HUES48 (cell line): ENCODE data around the gene ACTG1.

Experiments used
- H3K27ac ChIP-seq: one replicate; pipeline ENCODE4 v1.7.0; 2013; ENCODE audit warnings: low read depth, low read length, inconsistent platforms
- H3K27me3 ChIP-seq: 2 replicates; pipeline ENCODE4 v1.6.1; 2013; ENCODE audit warnings: mild to moderate bottlenecking, low read length; ENCODE audit not compliant: control insufficient read depth, insufficient read depth
- H3K36me3 ChIP-seq: 2 replicates; pipeline ENCODE4 v1.6.1; 2013; ENCODE audit warnings: low read length; ENCODE audit not compliant: control insufficient read depth, insufficient read depth
- H3K4me1 ChIP-seq: 2 replicates; pipeline ENCODE4 v1.6.1; 2013; ENCODE audit warnings: mild to moderate bottlenecking, low read length; ENCODE audit not compliant: control insufficient read depth, insufficient read depth
- H3K4me3 ChIP-seq: 2 replicates; pipeline ENCODE4 v1.5.1; 2013; ENCODE audit warnings: mild to moderate bottlenecking, low read depth, low read length
- H3K9ac ChIP-seq: 2 replicates; pipeline ENCODE4 v1.6.1; 2013; ENCODE audit warnings: mild to moderate bottlenecking, low read depth, low read length, moderate library complexity
- H3K9me3 ChIP-seq: 2 replicates; pipeline ENCODE4 v1.6.1; 2013; ENCODE audit warnings: low read length; ENCODE audit not compliant: control insufficient read depth, insufficient read depth

The ACTG1 gene

DNA sequence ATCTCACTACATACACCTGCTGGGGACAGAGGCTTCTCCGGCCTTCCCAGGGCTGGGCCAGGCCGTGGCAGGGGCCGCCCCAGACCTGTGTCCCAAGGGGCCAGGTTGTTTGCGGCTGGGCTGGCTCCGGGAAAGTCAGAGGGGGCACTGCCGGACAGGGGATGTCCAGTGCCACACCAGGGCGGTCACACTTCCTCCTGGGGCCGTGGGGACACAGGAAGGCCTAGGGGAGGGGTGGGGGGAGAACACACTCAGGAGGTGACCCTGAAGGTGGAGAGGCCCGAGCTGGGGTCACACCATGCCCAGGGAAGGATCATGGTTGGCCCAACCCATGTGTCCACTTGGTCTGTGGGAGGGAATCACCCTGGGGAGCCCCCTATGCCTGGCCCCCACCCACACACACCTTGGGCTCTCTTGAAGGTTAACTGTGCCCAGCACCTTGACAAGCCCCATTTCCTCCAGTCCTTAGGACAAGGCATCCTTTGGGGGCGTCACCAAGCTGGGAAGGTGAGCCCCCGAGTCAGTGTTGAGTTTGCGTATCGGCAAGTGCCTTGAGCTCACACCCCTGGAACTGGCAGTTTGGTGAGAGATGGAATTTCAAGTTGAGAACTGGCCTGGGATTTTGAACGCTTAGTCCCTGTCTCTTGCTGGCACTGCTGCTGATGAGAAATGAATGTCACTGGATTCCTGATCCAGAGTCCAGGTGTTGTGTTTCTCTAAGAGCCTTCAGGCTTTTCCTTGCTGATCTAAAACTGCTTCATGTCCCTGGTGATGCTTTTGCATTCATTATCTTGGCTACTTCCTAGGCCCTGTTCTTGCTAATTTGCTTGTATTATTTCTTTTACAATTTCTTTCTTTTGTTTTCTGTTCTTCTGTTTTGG is 7.7 kb upstream of the ACTG1 start:
- Histone ChIP-seq H3K27me3 (peaks cover 39% of the 10 kb centered on the region), H3K27ac (no peak overlapping the region), H3K9ac (no peak overlapping the region), H3K36me3 (no peaks in the 10 kb centered on the region), H3K9me3 (no peaks in the 10 kb centered on the region), H3K4me1 (peaks cover 14% of the 10 kb centered on the region), H3K4me3 (peak overlapping the region; percentile 48)

DNA sequence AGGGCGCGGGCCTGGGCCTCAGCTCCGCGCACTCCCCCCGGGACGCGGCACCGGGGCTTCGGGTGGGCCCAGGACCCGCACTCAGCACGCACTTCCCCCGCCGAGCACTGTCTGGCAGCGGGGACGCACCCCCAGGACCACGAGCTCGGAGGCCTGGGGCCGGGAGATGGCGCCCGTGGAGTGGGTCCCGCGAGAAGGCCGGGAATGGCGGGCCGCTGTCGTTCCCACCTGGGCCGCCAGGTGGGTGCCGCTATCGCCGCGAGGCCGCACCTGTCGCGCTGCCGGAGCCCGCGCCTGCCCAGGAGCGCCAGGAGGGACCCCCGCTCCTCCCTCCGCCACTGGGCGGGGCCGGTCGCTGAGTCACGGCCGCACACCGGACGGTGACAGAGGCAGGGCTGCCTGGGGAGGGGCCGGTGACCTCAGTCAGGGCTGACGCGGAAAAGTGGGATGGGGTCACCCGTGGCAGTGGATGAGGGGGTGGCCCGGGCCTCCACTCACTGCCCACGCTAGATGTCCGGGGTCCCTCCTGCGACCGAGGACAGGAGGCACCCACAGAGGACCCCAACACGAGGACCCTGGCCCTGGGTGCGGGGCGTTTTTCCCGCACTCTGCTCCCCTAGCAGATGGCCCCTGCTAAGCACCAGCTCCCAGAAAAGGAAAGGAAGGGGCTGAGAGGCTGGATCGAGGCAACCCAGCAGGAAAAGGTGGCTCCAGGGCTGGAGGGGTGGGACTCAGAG is 6.9 kb upstream of the ACTG1 start:
- Histone ChIP-seq H3K36me3 (no peaks in the 10 kb centered on the region), H3K9me3 (no peaks in the 10 kb centered on the region), H3K27me3 (peaks cover 39% of the 10 kb centered on the region), H3K27ac (peak overlapping the region; percentile 36), H3K9ac (no peak overlapping the region; the same call in 1 of the 2 replicates), H3K4me3 (peak overlapping the region; percentile 48), H3K4me1 (peaks cover 14% of the 10 kb centered on the region)

DNA sequence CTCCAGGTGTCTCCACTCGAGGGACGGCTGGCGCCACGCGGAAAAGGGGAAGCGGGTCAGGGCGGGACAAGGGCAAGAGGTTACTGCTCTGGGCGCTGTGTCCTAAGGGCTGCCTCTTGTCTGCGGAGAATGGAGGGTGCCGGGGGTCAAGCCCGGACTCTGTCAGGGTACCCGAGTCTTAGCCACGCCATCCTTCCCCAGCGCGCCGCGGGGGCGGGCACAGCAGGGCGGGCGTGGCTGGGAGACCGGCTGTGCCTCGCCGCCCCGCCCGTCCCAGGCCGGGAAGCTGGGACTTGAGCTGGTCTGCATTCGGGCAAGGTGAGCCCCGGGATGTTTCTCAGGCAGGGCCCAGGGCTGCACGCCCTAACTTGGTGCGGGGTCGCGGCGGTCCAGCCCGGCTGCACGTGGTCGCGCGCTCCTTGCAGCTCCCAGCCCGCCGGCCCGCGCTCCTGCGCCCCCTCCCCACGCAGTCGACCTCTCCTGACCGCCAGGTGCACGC is 6.2 kb upstream of the ACTG1 start:
- Histone ChIP-seq H3K4me3 (peak overlapping the region; percentile 48), H3K9me3 (no peaks in the 10 kb centered on the region), H3K27me3 (peaks cover 39% of the 10 kb centered on the region), H3K4me1 (peaks cover 14% of the 10 kb centered on the region), H3K9ac (no peak overlapping the region; the same call in 1 of the 2 replicates), H3K36me3 (no peaks in the 10 kb centered on the region), H3K27ac (peak overlapping the region; percentile 52)

DNA sequence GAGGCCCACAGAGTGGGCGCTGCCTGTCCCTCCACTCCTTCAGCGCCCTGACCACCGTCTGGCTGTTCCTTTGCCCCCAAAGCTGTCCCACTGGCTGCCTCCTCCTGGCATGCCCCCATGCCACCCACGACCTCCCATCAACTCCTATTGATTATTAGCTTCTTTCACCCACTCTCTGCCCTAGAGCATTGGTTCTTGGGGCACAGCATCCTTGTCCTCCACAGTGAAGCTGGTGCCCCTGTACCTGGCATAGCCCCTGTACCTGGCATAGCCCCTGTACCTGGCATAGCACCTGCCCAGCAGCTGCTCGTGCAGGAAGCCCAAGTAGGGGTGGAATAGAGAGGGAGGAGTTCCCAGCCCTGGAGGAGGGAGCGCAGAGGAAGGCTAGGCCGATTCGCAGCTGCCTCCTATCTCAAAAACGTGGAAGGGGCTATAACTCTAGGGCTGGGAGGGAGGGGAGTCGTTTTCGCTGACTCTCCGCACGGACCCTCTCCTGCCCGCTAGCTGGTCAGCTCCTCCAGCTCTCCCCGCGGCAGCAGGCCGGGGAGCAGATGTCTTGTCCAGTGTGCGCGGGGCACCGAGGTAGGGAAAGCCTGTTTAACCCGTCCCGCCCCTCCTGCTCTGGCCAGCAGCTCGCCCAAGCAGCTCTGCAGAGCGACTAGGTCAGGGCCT is 5.7 kb upstream of the ACTG1 start:
- H3K36me3 ChIP-seq: no peaks in the 10 kb centered on the region
- peak overlapping the region; percentile 52 for H3K27ac ChIP-seq
- H3K9me3 ChIP-seq: no peaks in the 10 kb centered on the region
- no peak overlapping the region for H3K9ac ChIP-seq
- H3K27me3 ChIP-seq: peaks cover 39% of the 10 kb centered on the region
- peak overlapping the region; percentile 48 for H3K4me3 ChIP-seq
- peaks cover 14% of the 10 kb centered on the region for H3K4me1 ChIP-seq

DNA sequence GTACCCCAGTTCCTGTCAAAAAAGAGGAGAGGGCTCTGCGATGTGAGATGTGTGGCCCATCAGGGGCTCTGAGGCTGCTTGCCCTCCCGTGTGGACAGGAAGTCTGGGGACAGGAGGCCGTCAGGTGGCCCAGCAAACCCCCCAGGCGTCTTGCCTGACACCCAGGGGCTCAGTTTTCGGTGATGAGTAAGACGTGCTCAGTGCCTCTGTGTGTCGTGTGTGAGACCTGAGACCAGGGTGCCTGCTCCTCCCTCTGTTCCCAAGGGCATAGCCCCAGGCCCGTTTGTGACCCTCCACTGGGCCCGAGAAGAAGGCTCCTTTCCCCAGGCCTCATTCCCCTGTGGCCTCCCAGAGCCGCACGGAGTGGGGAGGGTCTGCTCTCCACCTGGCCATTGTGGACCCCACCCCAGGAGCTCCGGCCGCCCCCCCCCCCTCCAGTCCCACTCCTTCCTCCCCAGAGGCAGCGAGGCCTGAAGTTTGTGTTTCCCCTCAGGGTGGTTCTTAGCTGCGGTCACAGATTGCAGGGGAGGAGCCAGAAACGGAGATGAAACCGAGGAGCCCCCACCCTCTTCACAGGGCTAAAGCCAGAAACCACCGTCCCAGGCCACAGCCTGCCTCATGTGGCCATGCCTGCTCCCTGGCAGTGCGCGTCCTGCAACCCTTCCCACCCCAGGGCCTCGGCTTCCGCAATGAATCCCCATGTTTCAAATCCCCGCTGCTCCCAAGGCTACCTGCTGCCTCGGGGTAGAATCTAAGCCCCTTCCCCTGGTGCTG is 4.9 kb upstream of the ACTG1 start:
- peak overlapping the region; percentile 2 for H3K27ac ChIP-seq
- peaks cover 14% of the 10 kb centered on the region for H3K4me1 ChIP-seq
- peaks cover 38% of the 10 kb centered on the region for H3K27me3 ChIP-seq
- H3K36me3 ChIP-seq: no peaks in the 10 kb centered on the region
- no peak overlapping the region for H3K4me3 ChIP-seq
- no peaks in the 10 kb centered on the region for H3K9me3 ChIP-seq
- H3K9ac ChIP-seq: no peak overlapping the region

DNA sequence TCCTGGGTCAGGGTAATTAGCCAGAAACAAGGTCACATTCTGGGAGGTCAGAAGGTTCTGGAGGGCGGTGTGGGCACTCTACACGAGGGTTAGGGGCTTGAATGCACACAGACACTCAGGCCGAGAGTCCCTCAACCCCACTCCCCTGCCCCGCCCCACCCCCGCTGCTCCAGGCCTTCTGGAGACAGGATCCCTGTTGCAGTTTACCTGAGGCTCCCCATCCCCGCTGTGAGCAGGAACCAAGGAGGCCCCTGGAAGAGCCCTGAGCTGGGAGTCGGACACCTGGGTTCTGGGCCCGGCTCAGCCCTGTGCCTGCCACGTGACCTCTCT is 4.4 kb upstream of the ACTG1 start:
- H3K4me1 ChIP-seq: peaks cover 14% of the 10 kb centered on the region
- H3K9ac ChIP-seq: no peak overlapping the region
- no peaks in the 10 kb centered on the region for H3K9me3 ChIP-seq
- H3K27me3 ChIP-seq: peaks cover 34% of the 10 kb centered on the region
- peaks cover 2% of the 10 kb centered on the region for H3K36me3 ChIP-seq
- H3K27ac ChIP-seq: no peak overlapping the region
- no peak overlapping the region for H3K4me3 ChIP-seq

DNA sequence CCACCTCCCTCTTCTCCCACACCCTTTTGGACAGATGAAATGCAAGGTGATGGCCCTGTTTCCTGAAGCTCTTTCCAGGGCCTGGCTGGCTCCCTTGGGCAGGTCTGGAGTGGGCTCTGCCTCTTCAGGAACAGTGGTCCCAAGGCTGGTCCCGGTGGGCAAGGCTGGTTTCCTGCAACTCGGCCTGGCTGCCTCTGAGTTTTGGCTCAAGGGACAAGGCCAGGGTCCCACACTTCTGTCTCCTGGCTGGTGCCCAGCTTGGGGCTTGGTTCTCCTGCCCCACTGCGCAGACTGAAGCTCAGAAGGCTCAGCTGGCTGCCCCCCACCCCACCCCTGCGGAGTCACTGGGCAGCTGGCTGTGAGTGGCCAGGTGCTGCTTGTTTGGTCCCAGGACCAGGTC is 3.8 kb upstream of the ACTG1 start:
- no peak overlapping the region for H3K9ac ChIP-seq

DNA sequence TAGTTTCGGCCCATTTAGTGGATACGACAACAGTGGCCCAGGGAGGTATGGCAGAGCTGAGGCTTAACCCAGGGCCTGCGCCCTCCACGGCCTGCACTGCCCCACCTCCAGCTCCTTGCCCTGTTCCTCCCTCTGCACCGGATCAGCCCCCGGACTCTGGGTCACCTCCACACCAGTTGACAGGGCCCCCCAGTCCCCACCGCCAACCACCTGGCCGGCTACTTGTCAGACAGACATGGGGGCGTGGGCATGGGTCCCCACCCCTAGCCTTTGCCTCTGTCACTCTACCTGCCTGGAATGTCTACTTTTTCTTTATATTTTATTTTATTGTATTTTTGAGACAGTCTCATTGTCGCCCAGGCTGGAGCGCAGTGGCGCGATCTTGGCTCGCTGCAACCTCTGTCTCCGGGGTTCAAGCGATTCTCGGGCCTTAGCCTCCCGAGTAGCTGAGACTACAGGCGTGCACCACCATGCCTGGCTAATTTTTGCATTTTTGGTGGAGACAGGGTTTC is 3.0 kb upstream of the ACTG1 start:
- H3K9me3 ChIP-seq: no peaks in the 10 kb centered on the region
- H3K4me3 ChIP-seq: peak overlapping the region; percentile 74
- H3K4me1 ChIP-seq: peaks cover 14% of the 10 kb centered on the region
- peak overlapping the region; percentile 76 for H3K9ac ChIP-seq
- peak overlapping the region; percentile 97 for H3K27ac ChIP-seq
- H3K27me3 ChIP-seq: peaks cover 23% of the 10 kb centered on the region
- peaks cover 16% of the 10 kb centered on the region for H3K36me3 ChIP-seq

More for the DNA sequence above, 3.8 kb upstream of the ACTG1 start:
- peaks cover 8% of the 10 kb centered on the region for H3K36me3 ChIP-seq
- H3K9me3 ChIP-seq: no peaks in the 10 kb centered on the region
- H3K27ac ChIP-seq: no peak overlapping the region
- H3K4me3 ChIP-seq: peak overlapping the region; percentile 74
- peaks cover 14% of the 10 kb centered on the region for H3K4me1 ChIP-seq
- peaks cover 28% of the 10 kb centered on the region for H3K27me3 ChIP-seq

DNA sequence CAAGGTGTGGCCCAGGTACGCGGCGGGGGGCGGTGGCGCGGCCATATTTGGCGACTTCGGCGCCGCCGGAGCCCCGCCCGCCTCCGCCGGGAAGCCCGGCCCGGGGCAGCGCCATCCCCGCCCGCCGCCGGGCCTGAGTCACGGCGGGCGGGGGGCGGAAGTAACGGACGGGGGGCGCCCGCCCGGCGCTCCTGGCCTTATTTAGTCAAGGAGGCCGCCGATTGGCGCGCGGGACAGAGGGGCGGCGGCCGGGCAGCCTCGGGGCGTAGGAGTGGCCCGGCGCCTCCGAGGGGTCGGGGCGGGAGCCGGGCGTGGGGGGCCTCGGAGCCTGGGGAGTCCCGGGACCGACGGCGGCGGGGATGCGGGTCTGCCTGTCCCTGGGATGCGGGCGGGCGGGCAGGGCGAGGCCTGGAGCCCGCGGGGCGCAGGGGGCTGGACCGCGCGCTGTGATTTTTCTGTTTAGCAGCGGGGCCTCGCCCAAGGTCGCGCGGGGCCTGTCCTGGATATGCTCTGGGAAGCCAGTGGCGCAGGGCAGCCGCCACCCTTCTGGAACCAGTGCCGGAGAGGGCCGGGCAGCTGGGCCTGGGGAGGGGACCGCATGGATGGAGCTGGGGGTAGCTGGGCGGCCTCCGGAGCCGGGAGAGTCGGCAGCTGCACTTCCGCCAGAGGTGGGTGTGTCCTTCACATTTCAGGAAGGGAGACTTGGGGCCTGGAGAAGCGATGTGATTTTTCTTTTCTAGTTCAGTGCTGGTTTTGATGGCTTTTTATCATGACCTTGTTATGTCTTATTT is 2.3 kb upstream of the ACTG1 start:
- H3K4me3 ChIP-seq: peak overlapping the region; percentile 74
- H3K9me3 ChIP-seq: no peaks in the 10 kb centered on the region
- peaks cover 23% of the 10 kb centered on the region for H3K36me3 ChIP-seq
- H3K4me1 ChIP-seq: peaks cover 14% of the 10 kb centered on the region
- H3K27ac ChIP-seq: peak overlapping the region; percentile 97
- peaks cover 17% of the 10 kb centered on the region for H3K27me3 ChIP-seq
- H3K9ac ChIP-seq: peak overlapping the region; percentile 76

DNA sequence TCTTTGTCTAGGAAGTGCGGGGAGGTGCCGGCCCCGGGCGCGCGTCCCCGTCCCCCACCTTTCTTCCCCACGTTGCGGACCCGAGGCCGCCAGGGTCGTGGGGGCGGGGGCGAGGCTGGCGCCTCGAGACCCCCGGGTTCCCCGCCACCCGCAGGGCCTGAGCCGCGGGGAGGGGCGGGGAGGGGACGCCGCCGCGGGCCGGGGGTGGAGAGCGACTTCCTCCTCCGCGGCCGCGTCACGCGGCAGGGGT is 1.8 kb upstream of the ACTG1 start:
- peaks cover 14% of the 10 kb centered on the region for H3K4me1 ChIP-seq
- H3K27ac ChIP-seq: peak overlapping the region; percentile 97
- peaks cover 28% of the 10 kb centered on the region for H3K36me3 ChIP-seq
- H3K4me3 ChIP-seq: peak overlapping the region; percentile 74
- peak overlapping the region; percentile 86 for H3K9ac ChIP-seq
- peaks cover 13% of the 10 kb centered on the region for H3K27me3 ChIP-seq
- no peaks in the 10 kb centered on the region for H3K9me3 ChIP-seq
